H1 (cell line): ENCODE data around the gene YOD1. TPM values are rescaled to one million over a fixed set of nuclear protein-coding genes. Genes with fewer than 3 reads are reported as not detected.

Experiments
- CTCF ChIA-PET: fragments of 300-600 bp; sonication (Branson Sonifier 250); formaldehyde crosslinking; loops from one replicate; lab custom pipeline; 2021; ENCODE audit not compliant: partially characterized antibody; lab: Charles Lee
- POLR2A ChIA-PET: fragments of 300-600 bp; sonication (Branson Sonifier 250); formaldehyde crosslinking; loops from one replicate; lab custom pipeline; 2021; ENCODE audit warnings: inconsistent platforms; ENCODE audit not compliant: partially characterized antibody; lab: Charles Lee
- DNase-seq, 2 experiments: peaks; one replicate each; pipeline versions ENCODE4 v3.0.0 to v3.0.0-alpha.2; 2010 to 2022; ENCODE audit warnings: low spot score in 2 of 2, low read depth in 1 of 2, mixed read lengths in 1 of 2
- FAIRE-seq: peaks from 2 replicates; lab custom pipeline; 2011; peaks lifted over from hg19 to GRCh38; lab: Jason Lieb, UNC
- H2AFZ ChIP-seq: 2 replicates; pipeline ENCODE4 v1.8.1; 2012; ENCODE audit warnings: low read length, inconsistent platforms
- H2AK5ac ChIP-seq: 2 replicates; pipeline ENCODE4 v1.6.1; 2013; ENCODE audit warnings: low read depth, low read length
- H2BK120ac ChIP-seq: replicated peaks from 2 replicates; pipeline ENCODE3; 2013; ENCODE audit warnings: low read depth, low read length, inconsistent platforms
- H2BK12ac ChIP-seq: 2 replicates; pipeline ENCODE4 v1.6.1; 2013; ENCODE audit warnings: low read depth, low read length
- H2BK15ac ChIP-seq: 2 replicates; pipeline ENCODE4 v1.6.1; 2013; ENCODE audit warnings: low read length
- H2BK20ac ChIP-seq: 2 replicates; pipeline ENCODE4 v1.6.1; 2013; ENCODE audit warnings: low read length
- H2BK5ac ChIP-seq: 2 replicates; pipeline ENCODE4 v1.6.1; 2013; ENCODE audit warnings: low read depth, low read length
- H3K14ac ChIP-seq: 2 replicates; pipeline ENCODE4 v1.6.1; 2013; ENCODE audit warnings: inconsistent platforms; ENCODE audit not compliant: insufficient read length
- H3K18ac ChIP-seq: 2 replicates; pipeline ENCODE4 v1.6.1; 2013; ENCODE audit warnings: low read length; ENCODE audit errors: extremely low read depth
- H3K23ac ChIP-seq: 2 replicates; pipeline ENCODE4 v1.6.1; 2013; ENCODE audit warnings: inconsistent platforms; ENCODE audit not compliant: insufficient read length
- H3K23me2 ChIP-seq: 2 replicates; pipeline ENCODE4 v1.6.1; 2013; ENCODE audit warnings: low read depth, low read length
- H3K27ac ChIP-seq: 2 replicates; pipeline ENCODE4 v1.6.1; 2011; ENCODE audit warnings: low read depth, low read length, inconsistent platforms
- H3K27me3 ChIP-seq, 4 experiments: replicated peaks in 1 of 4; 1 replicate in 1 of 4; 2 replicates in 3 of 4; pipeline versions ENCODE4 v1.6.1 to v1.8.1; 2011 to 2013; ENCODE audit warnings: low read length in 3 of 4, mild to moderate bottlenecking in 3 of 4, inconsistent platforms in 2 of 4, mixed read lengths in 2 of 4, moderate library complexity in 1 of 4; ENCODE audit not compliant: control insufficient read depth in 3 of 4, insufficient read depth in 3 of 4; ENCODE audit errors: extremely low read depth in 1 of 4
- H3K36me3 ChIP-seq, 4 experiments: 2 replicates each; pipeline versions ENCODE4 v1.6.1 to v1.8.1; 2011 to 2013; ENCODE audit warnings: mild to moderate bottlenecking in 4 of 4, low read length in 3 of 4, moderate library complexity in 2 of 4, control low read depth in 1 of 4, inconsistent platforms in 1 of 4; ENCODE audit not compliant: insufficient read depth in 4 of 4, control insufficient read depth in 2 of 4
- H3K4ac ChIP-seq: replicated peaks from 2 replicates; pipeline ENCODE3; 2013; ENCODE audit warnings: low read length, low read depth, mixed read lengths, inconsistent platforms; ENCODE audit not compliant: insufficient read length
- H3K4me1 ChIP-seq, 4 experiments: replicated peaks in 1 of 4; 1 replicate in 1 of 4; 2 replicates in 3 of 4; pipeline versions ENCODE4 v1.6.1 to v1.8.1; 2011 to 2013; ENCODE audit warnings: low read length in 3 of 4, inconsistent platforms in 2 of 4, mixed read lengths in 1 of 4; ENCODE audit not compliant: insufficient read depth in 4 of 4, control insufficient read depth in 3 of 4
- H3K4me2 ChIP-seq, 2 experiments: 2 replicates each; pipeline versions ENCODE4 v1.6.1 to v1.8.1; 2011 to 2013; ENCODE audit warnings: low read depth in 2 of 2, low read length in 2 of 2, control low read depth in 1 of 2, inconsistent platforms in 1 of 2, mild to moderate bottlenecking in 1 of 2; ENCODE audit not compliant: insufficient read depth in 1 of 2
- H3K4me3 ChIP-seq, 4 experiments: fragments of 200-600, 300-600 bp in 1 of 4; sonication (generic), shearing (Covaris generic), sonication (Bioruptor Twin) in 1 of 4; 2 replicates each; pipeline versions ENCODE4 v1.5.1 to v1.8.1; 2011 to 2016; ENCODE audit warnings: low read length in 4 of 4, low read depth in 3 of 4, control low read depth in 2 of 4, inconsistent platforms in 2 of 4, mild to moderate bottlenecking in 2 of 4, mixed read lengths in 1 of 4, moderate library complexity in 1 of 4; ENCODE audit not compliant: insufficient read depth in 2 of 4; ENCODE audit errors: extremely low read depth in 1 of 4
- H3K56ac ChIP-seq: replicated peaks from 2 replicates; pipeline ENCODE3; 2013; ENCODE audit warnings: low read depth, mild to moderate bottlenecking, mixed read lengths, low read length, inconsistent platforms; ENCODE audit not compliant: insufficient read length
- H3K79me1 ChIP-seq: 2 replicates; pipeline ENCODE4 v1.6.1; 2013; ENCODE audit warnings: low read depth, low read length, control low read depth
- H3K79me2 ChIP-seq, 2 experiments: 2 replicates each; pipeline versions ENCODE4 v1.6.1 to v1.8.1; 2012 to 2013; ENCODE audit warnings: low read length in 2 of 2, mild to moderate bottlenecking in 2 of 2, inconsistent platforms in 1 of 2; ENCODE audit not compliant: insufficient read depth in 2 of 2, control insufficient read depth in 1 of 2
- H3K9ac ChIP-seq, 4 experiments: replicated peaks in 1 of 4; 1 replicate in 1 of 4; 2 replicates in 3 of 4; pipeline versions ENCODE4 v1.6.1 to v1.8.1; 2011 to 2013; ENCODE audit warnings: low read depth in 3 of 4, low read length in 3 of 4, control low read depth in 2 of 4, mild to moderate bottlenecking in 2 of 4, moderate library complexity in 2 of 4, inconsistent platforms in 1 of 4; ENCODE audit errors: extremely low read depth in 1 of 4
- H3K9me3 ChIP-seq, 2 experiments: 2 replicates each; pipeline versions ENCODE4 v1.6.1 to v1.8.1; 2012 to 2013; ENCODE audit warnings: mild to moderate bottlenecking in 2 of 2, moderate library complexity in 2 of 2, control low read depth in 1 of 2, inconsistent platforms in 1 of 2, low read depth in 1 of 2, low read length in 1 of 2, mixed read lengths in 1 of 2; ENCODE audit not compliant: insufficient read depth in 2 of 2
- H4K20me1 ChIP-seq, 2 experiments: replicated peaks in 1 of 2; 2 replicates each; pipeline versions ENCODE3 to v1.8.1; 2011 to 2013; ENCODE audit warnings: inconsistent platforms in 2 of 2, low read length in 2 of 2, mild to moderate bottlenecking in 1 of 2; ENCODE audit not compliant: insufficient read depth in 2 of 2, control insufficient read depth in 1 of 2
- H4K5ac ChIP-seq: 2 replicates; pipeline ENCODE4 v1.6.1; 2013; ENCODE audit warnings: low read length, low read depth, mixed read lengths, inconsistent platforms; ENCODE audit not compliant: insufficient read length
- H4K8ac ChIP-seq: 2 replicates; pipeline ENCODE4 v1.8.0; 2013; ENCODE audit warnings: mild to moderate bottlenecking, moderate library complexity, low read length, inconsistent platforms; ENCODE audit not compliant: insufficient read depth; ENCODE audit errors: extremely low read depth
- H4K91ac ChIP-seq: replicated peaks from 2 replicates; pipeline ENCODE3; 2013; ENCODE audit warnings: low read length, mixed read lengths, inconsistent platforms; ENCODE audit not compliant: insufficient read length
- ASH2L ChIP-seq: fragments of 200-600, 300-600 bp; sonication (generic); IDR thresholded peaks from one replicate; pipeline ENCODE4 v1.7.1; 2017; ENCODE audit warnings: low read length
- BACH1 ChIP-seq: IDR thresholded peaks from 2 replicates; pipeline ENCODE4 v1.6.1; 2012; ENCODE audit warnings: low read length, improper control_type of control experiment
- EP300 ChIP-seq, 2 experiments: IDR thresholded peaks; 1 replicate in 1 of 2; 2 replicates in 1 of 2; pipeline ENCODE4 v1.6.1; 2011 to 2012; ENCODE audit warnings: low read depth in 2 of 2, low read length in 2 of 2, mild to moderate bottlenecking in 2 of 2, borderline replicate concordance in 1 of 2, inconsistent platforms in 1 of 2, moderate library complexity in 1 of 2
- EZH2 ChIP-seq: fragments of 200-600 bp; sonication (generic); IDR thresholded peaks from 2 replicates; pipeline ENCODE4 v1.7.1; 2012; ENCODE audit warnings: low read depth, mild to moderate bottlenecking, moderate library complexity, low read length, inconsistent platforms; ENCODE audit not compliant: severe bottlenecking
- HDAC2 ChIP-seq, 2 experiments: fragments of 300-600 bp in 1 of 2; sonication (generic) in 1 of 2; IDR thresholded peaks; 2 replicates each; pipeline ENCODE4 v1.6.1; 2011 to 2012; ENCODE audit warnings: low read depth in 2 of 2, low read length in 2 of 2, mild to moderate bottlenecking in 2 of 2, moderate library complexity in 2 of 2, borderline replicate concordance in 1 of 2, inconsistent platforms in 1 of 2
- KDM4A ChIP-seq: IDR thresholded peaks from one replicate; pipeline ENCODE4 v1.7.1; 2012; ENCODE audit warnings: low read depth, mild to moderate bottlenecking, moderate library complexity, low read length, inconsistent platforms; ENCODE audit not compliant: severe bottlenecking
- NANOG ChIP-seq: IDR thresholded peaks from 2 replicates; pipeline ENCODE4 v1.6.1; 2011; ENCODE audit warnings: low read length, low read depth, mild to moderate bottlenecking, inconsistent platforms; ENCODE audit not compliant: insufficient read depth, poor library complexity, severe bottlenecking
- RNF2 ChIP-seq: fragments of 200-900, 300-1000 bp; sonication (generic); IDR thresholded peaks from 2 replicates; pipeline ENCODE4 v1.7.1; 2016; ENCODE audit warnings: borderline replicate concordance, low read depth, mild to moderate bottlenecking, antibody characterized with exemption, low read length; ENCODE audit not compliant: poor library complexity, severe bottlenecking; ENCODE audit errors: missing control alignments
- RXRA ChIP-seq: IDR thresholded peaks from 2 replicates; pipeline ENCODE4 v1.6.1; 2011; ENCODE audit warnings: low read depth, mild to moderate bottlenecking, low read length, moderate library complexity; ENCODE audit not compliant: insufficient read depth
- SAP30 ChIP-seq: fragments of 300-600 bp; sonication (generic); IDR thresholded peaks from 2 replicates; pipeline ENCODE4 v1.7.1; 2012; ENCODE audit warnings: low read length, moderate library complexity, mild to moderate bottlenecking, inconsistent platforms; ENCODE audit not compliant: insufficient read depth, insufficient replicate concordance
- TCF12 ChIP-seq: IDR thresholded peaks from 2 replicates; pipeline ENCODE4 v1.6.1; 2011; ENCODE audit warnings: low read depth, mild to moderate bottlenecking, low read length
- TEAD4 ChIP-seq: IDR thresholded peaks from 2 replicates; pipeline ENCODE4 v1.6.1; 2012; ENCODE audit warnings: low read depth, low read length, inconsistent platforms, mixed read lengths
- WGBS, 2 experiments: shearing (Covaris generic) in 1 of 2; methylation state at CpG; one replicate each; pipeline versions ENCODE4 v1.1.6 to v1.1.7; 2013 to 2015; ENCODE audit warnings: low lambda C conversion rate in 2 of 2, mixed read lengths in 2 of 2, inconsistent platforms in 1 of 2, low coverage in 1 of 2, missing lambda C conversion rate in 1 of 2; ENCODE audit not compliant: insufficient replicate concordance in 2 of 2, insufficient coverage in 1 of 2, insufficient read length in 1 of 2; ENCODE audit errors: extremely low coverage in 1 of 2, missing lambda C conversion rate in 1 of 2; 5-methylcytosine and 5-hydroxymethylcytosine counted together
- polyA plus RNA-seq, 7 experiments: library from polyadenylated mRNA; depleted of rRNA in 3 of 7; stranded (reverse) in 5 of 7; unstranded in 2 of 7; fragments of >200 nt in 5 of 7; fragments of 200-250 nt in 2 of 7; gene quantifications; 1 replicate in 5 of 7; 2 replicates in 1 of 7; 4 replicates in 1 of 7; pipeline versions ENCODE4 v1.2.1 to v1.2.3, GENCODE V29; 2011 to 2013; ENCODE audit warnings: missing spikeins in 2 of 7, mixed read lengths in 2 of 7
- total RNA-seq: library from RNA; stranded (reverse); fragmentation: NEBNext Ultra II Directional; extraction: Animal tissue kit (Norgen Biotek cat#: 25700); gene quantifications from 2 replicates; pipeline ENCODE4 v1.2.1, GENCODE V29; 2021

Gene YOD1
- total and polyA plus RNA-seq, 2 of the 8 experiments (the other 6 are each of a cell fraction or from before 2014, with no cell fraction given), result 1.9 to 11.8 TPM

GRCh38 chr1:207045453-207045852 is 5.6 kb downstream of the YOD1 start:
- Histone ChIP-seq H4K20me1 (peaks cover 11 to 12% of the 10 kb centered on the region in 2 experiments), H3K4me3 (no peak overlapping the region), H2AK5ac (no peak overlapping the region), H3K9ac (no peak overlapping the region), H3K27ac (no peak overlapping the region), H2BK5ac (no peak overlapping the region), H3K36me3 (peaks cover 9 to 30% (median 10%) of the 10 kb centered on the region in 4 experiments), H2BK120ac (no peak overlapping the region), H3K4me2 (no peak overlapping the region), H3K23me2 (no peaks in the 10 kb centered on the region; the same call in 1 of the 2 replicates), H3K23ac (no peak overlapping the region), H3K4ac (no peak overlapping the region), H3K56ac (no peak overlapping the region), H3K27me3 (no peaks in the 10 kb centered on the region), H2BK20ac (no peak overlapping the region), H4K5ac (no peak overlapping the region), H2AFZ (no peak overlapping the region), H3K14ac (no peak overlapping the region), H4K91ac (no peak overlapping the region), H2BK15ac (no peak overlapping the region), H3K4me1 (peaks cover 0 to 2% (median 0%) of the 10 kb centered on the region in 4 experiments; a peak in 2 of 7 replicates), H3K79me1 (no peaks in the 10 kb centered on the region; the same call in 1 of the 2 replicates), H3K9me3 (no peaks in the 10 kb centered on the region), H2BK12ac (no peak overlapping the region), H4K8ac (no peak overlapping the region), H3K18ac (no peak overlapping the region), H3K79me2 (peaks cover 3 to 61% of the 10 kb centered on the region in 2 experiments; a peak in 3 of 4 replicates)
- FAIRE-seq (no peak), DNase-seq (no peak)
- TF ChIP-seq EZH2 (no peak), TCF12 (no peak), BACH1 (no peak), HDAC2 (IDR thresholded peaks at IDR 0.05; ENCODE audit: borderline replicate concordance in 1 of 2, low read depth in 2 of 2, low read length in 2 of 2) (no peak), RNF2 (no peak), EP300 (IDR thresholded peaks at IDR 0.05; ENCODE audit: borderline replicate concordance in 1 of 2, low read depth in 2 of 2, low read length in 2 of 2) (no peak), TEAD4 (no peak), SAP30 (no peak), RXRA (no peak), KDM4A (no peak), ASH2L (no peak), NANOG (no peak)
- POLR2A ChIA-PET, result interaction anchor here (3.3 kb wide), 1 partner anchor 13 kb away, joined by 16 read pairs; the partner anchor contains the start of gene C1orf116
- WGBS, 2 experiments, result 94% methylated on average over 2 of the region's 2 CpGs; no CpG with 5 or more reads in 1 of the 2 experiments
- CTCF ChIA-PET, result interaction anchor here (1.0 to 2.4 kb wide), 5 partner anchors 9 to 320 kb away, joined by 3 to 5 read pairs (median 3); no protein-coding TSS in a partner anchor
